ENCODE results near the gene ARVCF. TPM values are rescaled to one million over a fixed set of nuclear protein-coding genes. Genes with fewer than 3 reads are reported as not detected.

ARVCF gene
- total and polyA plus RNA-seq, 2 of the 8 experiments (the other 6 are each of a cell fraction or from before 2014, with no cell fraction given), result 31.0 to 43.2 TPM

- no peak overlapping the region for H3K56ac ChIP-seq (replicated peaks; ENCODE audit: insufficient read length, low read depth, low read length)
- peaks cover 0 to 17% (median 11%) of the 10 kb centered on the region in 4 experiments; a peak in 5 of 7 replicates for H3K4me1 ChIP-seq (replicated peaks in 1 of 4; ENCODE audit: control insufficient read depth in 3 of 4, insufficient read depth in 4 of 4, low read length in 3 of 4)
- H3K4me3 ChIP-seq (ENCODE audit: extremely low read depth in 1 of 4, insufficient read depth in 2 of 4, low read depth in 3 of 4, low read length in 4 of 4), result no peak overlapping the region
- TF ChIP-seq SP1 (IDR thresholded peaks at IDR 0.05; ENCODE audit: low read depth, low read length) (no peak), JUN (IDR thresholded peaks at IDR 0.05; ENCODE audit: low read depth, low read length) (no peak), EZH2 (IDR thresholded peaks at IDR 0.05; ENCODE audit: low read depth, low read length, severe bottlenecking) (no peak), SIRT6 (IDR thresholded peaks at IDR 0.05; ENCODE audit: low read length) (no peak), YY1 (IDR thresholded peaks at IDR 0.05; ENCODE audit: low read depth, low read length) (no peak)
- no peak overlapping the region for H4K8ac ChIP-seq (ENCODE audit: extremely low read depth, insufficient read depth, low read length)
- H3K27ac ChIP-seq (ENCODE audit: low read depth, low read length), result no peak overlapping the region
- DNase-seq (ENCODE audit: low read depth in 1 of 2, low spot score in 2 of 2) (no peak), FAIRE-seq (no peak)
- H4K5ac ChIP-seq (ENCODE audit: insufficient read length, low read depth, low read length), result no peak overlapping the region
- no peak overlapping the region for H2BK12ac ChIP-seq (ENCODE audit: low read depth, low read length)
- no peak overlapping the region for H3K9ac ChIP-seq (replicated peaks in 1 of 4; ENCODE audit: extremely low read depth in 1 of 4, low read depth in 3 of 4, low read length in 3 of 4)
- H3K23ac ChIP-seq (ENCODE audit: insufficient read length), result no peak overlapping the region
- H3K18ac ChIP-seq (ENCODE audit: extremely low read depth, low read length), result no peak overlapping the region
- H2AK5ac ChIP-seq (ENCODE audit: low read depth, low read length), result no peak overlapping the region
- ChIA-PET POLR2A (ENCODE audit: partially characterized antibody) (interaction anchor here (1.3 kb wide), 1 partner anchor 134 kb away, joined by 3 read pairs; no protein-coding TSS in a partner anchor), CTCF (ENCODE audit: partially characterized antibody) (interaction anchor here (5.6 to 5.8 kb wide), 2 partner anchors 16 to 26 kb away, joined by 50 to 58 read pairs; no protein-coding TSS in a partner anchor)
- 91% methylated on average over 8 of the region's 9 CpGs; no CpG with 5 or more reads in 1 of the 2 experiments for WGBS, 2 experiments (ENCODE audit: extremely low coverage in 1 of 2, insufficient coverage in 1 of 2, insufficient read length in 1 of 2, insufficient replicate concordance in 2 of 2, low coverage in 1 of 2, low lambda C conversion rate in 2 of 2, missing lambda C conversion rate in 1 of 2)
- H3K36me3 ChIP-seq (ENCODE audit: control insufficient read depth in 2 of 4, insufficient read depth in 4 of 4, low read length in 3 of 4), result no peaks in the 10 kb centered on the region
- no peak overlapping the region for H2BK20ac ChIP-seq (ENCODE audit: low read length)
- H3K79me1 ChIP-seq (ENCODE audit: low read depth, low read length), result peaks cover 19% of the 10 kb centered on the region
- H3K23me2 ChIP-seq (ENCODE audit: low read depth, low read length), result peaks cover 4% of the 10 kb centered on the region; the same call in 1 of the 2 replicates
- peaks cover 0 to 8% of the 10 kb centered on the region in 2 experiments; a peak in 1 of 4 replicates for H3K79me2 ChIP-seq (ENCODE audit: control insufficient read depth in 1 of 2, insufficient read depth in 2 of 2, low read length in 2 of 2)
- no peak overlapping the region for H2AFZ ChIP-seq (ENCODE audit: low read length)
- H4K91ac ChIP-seq (replicated peaks; ENCODE audit: insufficient read length, low read length), result no peak overlapping the region
- no peak overlapping the region for H2BK15ac ChIP-seq (ENCODE audit: low read length)
- peaks cover 10 to 18% of the 10 kb centered on the region in 2 experiments for H4K20me1 ChIP-seq (replicated peaks in 1 of 2; ENCODE audit: control insufficient read depth in 1 of 2, insufficient read depth in 2 of 2, low read length in 2 of 2)
- no peak overlapping the region for H3K4me2 ChIP-seq (ENCODE audit: insufficient read depth in 1 of 2, low read depth in 2 of 2, low read length in 2 of 2)
- no peaks in the 10 kb centered on the region for H3K9me3 ChIP-seq (ENCODE audit: insufficient read depth in 2 of 2, low read depth in 1 of 2, low read length in 1 of 2)
- no peaks in the 10 kb centered on the region for H3K27me3 ChIP-seq (replicated peaks in 1 of 4; ENCODE audit: control insufficient read depth in 3 of 4, extremely low read depth in 1 of 4, insufficient read depth in 3 of 4, low read length in 3 of 4)
- H2BK5ac ChIP-seq (ENCODE audit: low read depth, low read length), result no peak overlapping the region
- H2BK120ac ChIP-seq (replicated peaks; ENCODE audit: low read depth, low read length), result no peak overlapping the region
- H3K4ac ChIP-seq (replicated peaks; ENCODE audit: insufficient read length, low read depth, low read length), result no peak overlapping the region
- no peak overlapping the region for H3K14ac ChIP-seq (ENCODE audit: insufficient read length)
Measured at GRCh38 chr22:19988331-19988808, 28.3 kb downstream of the ARVCF start.
